Skeletal muscle satellite cell (primary cell): Measurements from ENCODE around the gene MARS2.
A peak's percentile ranks its signal among the peaks of the same experiment; 100 is the strongest.
"Not testable (repeated sequence)": the region's sequence is repeated elsewhere in the genome, so short reads cannot be mapped to it uniquely, and the experiment has no call there.

Source experiments
- H3K27me3 ChIP-seq: 2 replicates; pipeline ENCODE4 v1.7.0; 2013; ENCODE audit warnings: low read length; ENCODE audit not compliant: control insufficient read depth, insufficient read depth
- H3K36me3 ChIP-seq: 2 replicates; pipeline ENCODE4 v1.7.0; 2013; ENCODE audit warnings: mild to moderate bottlenecking, control low read depth, low read length; ENCODE audit not compliant: insufficient read depth
- H3K4me1 ChIP-seq: 2 replicates; pipeline ENCODE4 v1.7.0; 2013; ENCODE audit warnings: low read length; ENCODE audit not compliant: control insufficient read depth, insufficient read depth
- H3K4me2 ChIP-seq: 2 replicates; pipeline ENCODE4 v1.7.0; 2013; ENCODE audit warnings: mild to moderate bottlenecking, low read length
- H3K4me3 ChIP-seq: 2 replicates; pipeline ENCODE4 v1.7.0; 2013; ENCODE audit warnings: low read length
- H3K9ac ChIP-seq: 2 replicates; pipeline ENCODE4 v1.7.0; 2013; ENCODE audit warnings: mild to moderate bottlenecking, low read depth, low read length, moderate library complexity
- H3K9me3 ChIP-seq: replicated peaks from 2 replicates; pipeline ENCODE4 v1.7.0; 2013; ENCODE audit warnings: mild to moderate bottlenecking, control low read depth, low read length

Gene MARS2

DNA sequence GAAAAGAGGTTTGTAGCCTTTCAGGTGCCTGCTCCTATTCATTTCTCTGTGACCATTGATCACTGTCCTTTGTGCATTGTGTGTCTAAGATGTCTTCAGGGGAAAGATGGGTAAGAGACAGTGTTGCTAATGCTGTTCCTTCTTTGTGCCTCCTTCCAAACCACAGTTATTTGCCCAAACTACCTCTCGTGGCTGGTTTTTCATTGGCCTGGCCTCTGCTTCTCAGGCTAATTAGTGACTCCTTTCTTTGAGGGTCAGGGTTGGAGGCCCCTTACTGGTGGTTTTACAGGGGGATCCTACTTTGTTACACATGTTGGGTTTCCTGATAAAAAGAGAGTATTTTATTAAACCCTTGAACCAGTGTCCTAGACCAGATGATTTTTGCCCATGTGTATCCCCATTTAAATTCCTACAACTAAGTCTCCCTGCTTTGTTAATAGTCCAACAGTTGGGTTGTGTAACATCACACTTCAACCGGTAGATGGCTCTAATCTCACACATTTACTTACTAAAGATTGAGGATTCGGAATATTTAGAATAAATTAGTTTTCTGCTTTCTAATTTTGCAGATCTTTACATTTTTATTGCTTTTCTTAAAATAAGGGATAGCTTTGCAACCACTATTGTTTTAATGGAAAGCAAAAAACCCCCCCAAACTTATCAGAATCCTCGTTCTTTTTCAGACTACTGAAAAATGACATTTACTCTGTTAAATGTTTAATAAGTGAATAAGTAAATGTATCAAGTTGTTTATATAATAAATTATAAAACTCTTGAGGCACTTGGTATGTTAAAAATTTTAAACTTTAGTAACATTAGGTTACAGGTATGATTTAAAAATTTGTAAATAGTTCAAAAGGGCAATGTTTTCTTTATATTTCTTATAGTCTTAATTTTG lies 2.4 kb downstream of the MARS2 start:
- H3K27me3 ChIP-seq = no peaks in the 10 kb centered on the region
- H3K9me3 ChIP-seq = no peaks in the 10 kb centered on the region
- peak overlapping the region; percentile 83 for H3K9ac ChIP-seq
- H3K4me3 ChIP-seq = peak overlapping the region; percentile 99
- H3K36me3 ChIP-seq = peaks cover 5% of the 10 kb centered on the region
- peaks cover 23% of the 10 kb centered on the region for H3K4me1 ChIP-seq
- peak overlapping the region; percentile 99 for H3K4me2 ChIP-seq

GRCh38 chr2:197708331-197708730 lies 3.2 kb downstream of the MARS2 start:
- peak overlapping the region; percentile 19 for H3K4me3 ChIP-seq
- H3K36me3 ChIP-seq = peaks cover 5% of the 10 kb centered on the region
- H3K9ac ChIP-seq = peak overlapping the region; percentile 83

DNA sequence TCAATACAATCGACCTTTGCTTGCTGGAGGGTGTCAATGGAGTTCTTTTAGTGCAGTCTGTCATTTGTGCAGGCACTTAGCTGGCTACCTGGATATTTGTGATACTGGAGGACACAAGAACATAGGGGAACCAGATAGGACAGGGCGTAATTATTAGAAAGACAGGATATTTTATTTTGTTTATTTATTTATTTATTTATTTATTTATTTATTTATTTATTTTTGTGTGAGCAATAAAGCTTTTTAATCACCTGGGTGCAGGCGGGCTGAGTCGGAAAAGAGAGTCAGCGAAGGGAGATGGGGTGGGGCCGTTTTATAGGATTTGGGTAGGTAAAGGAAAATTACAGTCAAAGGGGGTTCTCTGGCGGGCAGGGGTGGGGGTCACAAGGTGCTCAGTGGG lies 4.0 kb downstream of the MARS2 start:
- H3K36me3 ChIP-seq, H3K9ac ChIP-seq, H3K9me3 ChIP-seq, H3K4me3 ChIP-seq, H3K27me3 ChIP-seq: not testable (repeated sequence)
- Histone ChIP-seq H3K4me2 (peak overlapping the region; percentile 99), H3K4me1 (peaks cover 23% of the 10 kb centered on the region)

More at GRCh38 chr2:197708331-197708730, 3.2 kb downstream of the MARS2 start:
- H3K9me3 ChIP-seq = no peaks in the 10 kb centered on the region
- peak overlapping the region; percentile 99 for H3K4me2 ChIP-seq
- no peaks in the 10 kb centered on the region for H3K27me3 ChIP-seq
- peaks cover 23% of the 10 kb centered on the region for H3K4me1 ChIP-seq

DNA sequence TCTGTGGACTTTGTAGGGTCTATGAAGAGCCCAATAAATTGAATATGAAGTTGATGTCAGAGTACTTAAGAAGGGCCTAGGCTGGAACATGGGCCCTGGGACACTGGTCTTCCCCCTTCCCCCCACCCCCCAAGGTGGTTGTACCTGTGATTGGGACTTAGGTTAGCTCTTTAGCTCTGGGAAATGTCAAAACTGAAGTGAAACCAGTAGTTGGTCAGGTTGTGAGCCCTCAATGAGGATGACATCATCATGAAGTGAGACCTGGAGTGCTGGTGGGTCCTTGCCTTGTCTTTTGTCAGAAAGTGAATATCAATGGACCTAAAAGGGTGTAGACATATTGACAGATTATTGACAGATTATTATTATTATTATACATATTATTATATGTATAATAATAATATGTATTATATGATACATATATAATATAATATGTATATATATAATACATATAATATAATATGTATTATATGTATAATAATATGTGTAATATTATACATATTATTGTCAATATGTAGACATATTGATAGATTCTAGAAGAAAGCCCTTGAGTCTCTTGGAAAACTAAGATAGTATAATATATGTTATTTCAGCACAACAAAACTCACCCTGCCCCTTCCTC lies 5.4 kb downstream of the MARS2 start:
- H3K4me2 ChIP-seq = no peak overlapping the region
- no peak overlapping the region for H3K9ac ChIP-seq
- H3K4me3 ChIP-seq = no peak overlapping the region
- no peaks in the 10 kb centered on the region for H3K27me3 ChIP-seq
- peaks cover 5% of the 10 kb centered on the region for H3K36me3 ChIP-seq
- no peaks in the 10 kb centered on the region for H3K9me3 ChIP-seq
- peaks cover 23% of the 10 kb centered on the region for H3K4me1 ChIP-seq

GRCh38 chr2:197711578-197711977 lies 6.4 kb downstream of the MARS2 start:
- Histone ChIP-seq H3K9me3 (no peaks in the 10 kb centered on the region), H3K36me3 (peaks cover 5% of the 10 kb centered on the region), H3K9ac (no peak overlapping the region), H3K27me3 (no peaks in the 10 kb centered on the region), H3K4me1 (peaks cover 22% of the 10 kb centered on the region), H3K4me3 (no peak overlapping the region), H3K4me2 (no peak overlapping the region)

GRCh38 chr2:197713271-197713670 lies 8.1 kb downstream of the MARS2 start:
- Histone ChIP-seq H3K9ac (no peak overlapping the region), H3K27me3 (no peaks in the 10 kb centered on the region), H3K4me1 (peaks cover 12% of the 10 kb centered on the region), H3K4me3 (no peak overlapping the region), H3K4me2 (no peak overlapping the region), H3K9me3 (no peaks in the 10 kb centered on the region), H3K36me3 (peaks cover 5% of the 10 kb centered on the region)

DNA sequence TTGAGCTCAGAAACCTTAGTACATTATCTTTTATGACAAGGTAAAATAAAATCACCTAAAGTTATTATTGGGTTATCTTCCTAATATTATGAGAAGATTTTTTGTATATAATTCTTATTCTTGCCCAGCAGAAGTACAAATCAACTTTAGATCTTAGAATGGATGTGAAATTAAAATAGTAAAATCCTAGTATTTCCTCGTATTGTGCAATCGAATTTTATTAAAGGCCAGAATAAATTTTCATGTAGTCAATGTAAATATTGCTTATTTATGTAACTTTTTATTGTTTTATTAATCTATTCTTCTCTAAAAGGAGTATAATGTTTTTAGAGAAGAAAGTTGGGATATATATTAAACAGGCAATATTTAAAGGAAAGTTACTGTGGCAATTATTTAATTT lies 12.7 kb downstream of the MARS2 start:
- no peaks in the 10 kb centered on the region for H3K27me3 ChIP-seq
- no peaks in the 10 kb centered on the region for H3K9me3 ChIP-seq
- H3K36me3 ChIP-seq = no peaks in the 10 kb centered on the region

GRCh38 chr2:197727011-197727410 lies 21.8 kb downstream of the MARS2 start:
- Histone ChIP-seq H3K4me3 (no peak overlapping the region), H3K27me3 (no peaks in the 10 kb centered on the region), H3K4me2 (no peak overlapping the region), H3K4me1 (no peaks in the 10 kb centered on the region), H3K9ac (no peak overlapping the region), H3K36me3 (no peaks in the 10 kb centered on the region), H3K9me3 (no peaks in the 10 kb centered on the region)

More for the DNA sequence above, 12.7 kb downstream of the MARS2 start:
- Histone ChIP-seq H3K4me2 (no peak overlapping the region), H3K4me3 (no peak overlapping the region), H3K4me1 (no peaks in the 10 kb centered on the region), H3K9ac (no peak overlapping the region)

GRCh38 chr2:197728555-197729544 lies 23.7 kb downstream of the MARS2 start:
- H3K27me3 ChIP-seq, H3K4me2 ChIP-seq, H3K9ac ChIP-seq, H3K9me3 ChIP-seq, H3K4me1 ChIP-seq, H3K36me3 ChIP-seq, H3K4me3 ChIP-seq: not testable (repeated sequence)

- Histone ChIP-seq H3K27me3 (no peaks in the 10 kb centered on the region), H3K4me3 (no peak overlapping the region), H3K4me2 (no peak overlapping the region), H3K36me3 (no peaks in the 10 kb centered on the region), H3K9me3 (no peaks in the 10 kb centered on the region), H3K4me1 (no peaks in the 10 kb centered on the region), H3K9ac (no peak overlapping the region)
Measured at GRCh38 chr2:197740200-197740599, 35.0 kb downstream of the MARS2 start.
